GM12892 (cell line): ENCODE results near the gene KCNC4.

ENCODE experiments used
- DNase-seq: peaks from one replicate; pipeline ENCODE4 v3.0.0; 2011; ENCODE audit not compliant: insufficient read length
- FAIRE-seq: peaks from 2 replicates; lab custom pipeline; 2011; peaks lifted over from hg19 to GRCh38; lab: Jason Lieb, UNC
- POLR2A ChIP-seq: IDR thresholded peaks from 2 replicates; pipeline ENCODE4 v1.6.1; 2011; ENCODE audit warnings: low read depth, low read length, control low read depth
- POLR2AphosphoS5 ChIP-seq: IDR thresholded peaks from 2 replicates; pipeline ENCODE4 v1.6.1; 2011; ENCODE audit warnings: low read depth, low read length, control low read depth
- TAF1 ChIP-seq: IDR thresholded peaks from 2 replicates; pipeline ENCODE4 v1.6.1; 2011; ENCODE audit warnings: low read depth, mild to moderate bottlenecking, control low read depth, low read length, borderline replicate concordance

Gene KCNC4

GRCh38 chr1:110195196-110195595, 14.9 kb upstream of the KCNC4 start:
- TF ChIP-seq TAF1 (no peak), POLR2A (no peak), POLR2AphosphoS5 (no peak)
- FAIRE-seq: no peak
- DNase-seq: no peak

GRCh38 chr1:110196917-110197765, 13.0 kb upstream of the KCNC4 start:
- no peak for TF ChIP-seq TAF1
- TF ChIP-seq POLR2AphosphoS5: no peak
- TF ChIP-seq POLR2A: no peak
- FAIRE-seq (peak; percentile 66), DNase-seq (peak; percentile 86)

- no peak for FAIRE-seq
- no peak for DNase-seq
- TF ChIP-seq TAF1: no peak
- TF ChIP-seq POLR2A: no peak
- no peak for TF ChIP-seq POLR2AphosphoS5
Measured at GRCh38 chr1:110197905-110198629, 12.0 kb upstream of the KCNC4 start.

GRCh38 chr1:110198746-110199145, 11.4 kb upstream of the KCNC4 start:
- FAIRE-seq: no peak
- no peak for DNase-seq
- no peak for TF ChIP-seq TAF1
- no peak for TF ChIP-seq POLR2AphosphoS5
- no peak for TF ChIP-seq POLR2A

GRCh38 chr1:110200190-110200589, 9.9 kb upstream of the KCNC4 start:
- FAIRE-seq: no peak
- DNase-seq: no peak
- no peak for TF ChIP-seq POLR2A
- TF ChIP-seq TAF1: no peak
- TF ChIP-seq POLR2AphosphoS5: no peak

- no peak for TF ChIP-seq POLR2AphosphoS5
- TF ChIP-seq TAF1: no peak
- no peak for TF ChIP-seq POLR2A
- DNase-seq (no peak), FAIRE-seq (no peak)
Measured at GRCh38 chr1:110200666-110201065, 9.4 kb upstream of the KCNC4 start.

GRCh38 chr1:110201157-110201825, 8.8 kb upstream of the KCNC4 start:
- FAIRE-seq (no peak), DNase-seq (no peak)
- no peak for TF ChIP-seq POLR2A
- no peak for TF ChIP-seq TAF1
- no peak for TF ChIP-seq POLR2AphosphoS5

- TF ChIP-seq TAF1: no peak
- no peak for TF ChIP-seq POLR2AphosphoS5
- TF ChIP-seq POLR2A: no peak
- peak; percentile 92 for FAIRE-seq
- peak; percentile 50 for DNase-seq
Measured at GRCh38 chr1:110203021-110203661, 7.0 kb upstream of the KCNC4 start.

- FAIRE-seq (no peak), DNase-seq (no peak)
Measured at GRCh38 chr1:110205156-110205555, 5.0 kb upstream of the KCNC4 start.

GRCh38 chr1:110205591-110206155, 4.4 kb upstream of the KCNC4 start:
- DNase-seq (no peak), FAIRE-seq (no peak)
- no peak for TF ChIP-seq POLR2AphosphoS5
- no peak for TF ChIP-seq POLR2A
- no peak for TF ChIP-seq TAF1

More at GRCh38 chr1:110205156-110205555, 5.0 kb upstream of the KCNC4 start:
- no peak for TF ChIP-seq TAF1
- no peak for TF ChIP-seq POLR2AphosphoS5
